Neuronal stem cell (in vitro differentiated cells): ENCODE results near the gene MRPL46.

Source experiments
- DNase-seq: peaks from one replicate; pipeline ENCODE4 v3.0.0-alpha.2; 2013; ENCODE audit warnings: low spot score
- H2AFZ ChIP-seq: one replicate; pipeline ENCODE4 v1.6.1; 2013; ENCODE audit warnings: mild to moderate bottlenecking, low read length, inconsistent platforms
- H2AK5ac ChIP-seq: 2 replicates; pipeline ENCODE4 v1.6.1; 2013; ENCODE audit warnings: low read depth, mild to moderate bottlenecking, inconsistent platforms, low read length, moderate library complexity, mixed read lengths
- H2BK120ac ChIP-seq: 2 replicates; pipeline ENCODE4 v1.6.1; 2013; ENCODE audit warnings: low read depth, mild to moderate bottlenecking, inconsistent platforms, low read length, moderate library complexity, mixed read lengths
- H2BK12ac ChIP-seq: one replicate; pipeline ENCODE4 v1.6.1; 2013; ENCODE audit warnings: low read length, inconsistent platforms
- H2BK15ac ChIP-seq: 2 replicates; pipeline ENCODE4 v1.6.1; 2013; ENCODE audit warnings: mild to moderate bottlenecking, low read length, inconsistent platforms, mixed read lengths
- H2BK5ac ChIP-seq: one replicate; pipeline ENCODE4 v1.6.1; 2013; ENCODE audit warnings: inconsistent platforms, mild to moderate bottlenecking, low read length, moderate library complexity
- H3K14ac ChIP-seq: one replicate; pipeline ENCODE4 v1.6.1; 2013; ENCODE audit warnings: low read length, inconsistent platforms
- H3K18ac ChIP-seq: 2 replicates; pipeline ENCODE4 v1.6.1; 2013; ENCODE audit warnings: low read length, inconsistent platforms
- H3K23ac ChIP-seq: 2 replicates; pipeline ENCODE4 v1.6.1; 2013; ENCODE audit warnings: low read depth, mild to moderate bottlenecking, mixed read lengths, low read length, inconsistent platforms; ENCODE audit not compliant: poor library complexity
- H3K27ac ChIP-seq: replicated peaks from 3 replicates; pipeline ENCODE4 v1.5.1; 2013; ENCODE audit warnings: low read length, inconsistent platforms
- H3K27me3 ChIP-seq, 3 experiments: 2 replicates each; pipeline ENCODE4 v1.6.1; 2013; ENCODE audit warnings: low read length in 3 of 3, mild to moderate bottlenecking in 2 of 3, inconsistent platforms in 1 of 3, low read depth in 1 of 3, mixed read lengths in 1 of 3, moderate library complexity in 1 of 3; ENCODE audit not compliant: control insufficient read depth in 3 of 3, insufficient read depth in 3 of 3
- H3K36me3 ChIP-seq, 2 donors: replicated peaks in 1 of 2; 2 replicates each; pipeline ENCODE4 v1.6.1; 2013; ENCODE audit warnings: low read length in 2 of 2; ENCODE audit not compliant: control insufficient read depth in 2 of 2, insufficient read depth in 2 of 2
- H3K4ac ChIP-seq: 2 replicates; pipeline ENCODE4 v1.6.1; 2013; ENCODE audit warnings: inconsistent platforms, mild to moderate bottlenecking, low read length, moderate library complexity
- H3K4me1 ChIP-seq, 2 donors: 1 replicate in 1 of 2; 2 replicates in 1 of 2; pipeline ENCODE4 v1.6.1; 2013; ENCODE audit warnings: low read length in 2 of 2, low read depth in 1 of 2; ENCODE audit not compliant: control insufficient read depth in 2 of 2, insufficient read depth in 1 of 2
- H3K4me2 ChIP-seq: one replicate; pipeline ENCODE4 v1.6.1; 2013; ENCODE audit warnings: mild to moderate bottlenecking, low read length, inconsistent platforms; ENCODE audit not compliant: insufficient read depth, poor library complexity, severe bottlenecking
- H3K4me3 ChIP-seq, 2 donors: 2 replicates each; pipeline ENCODE4 v1.5.1; 2013; ENCODE audit warnings: low read length in 2 of 2, mild to moderate bottlenecking in 2 of 2, inconsistent platforms in 1 of 2, moderate library complexity in 1 of 2
- H3K79me1 ChIP-seq: one replicate; pipeline ENCODE4 v1.6.1; 2013; ENCODE audit warnings: low read depth, mild to moderate bottlenecking, inconsistent platforms, low read length, moderate library complexity
- H3K9ac ChIP-seq: one replicate; pipeline ENCODE4 v1.6.1; 2013; ENCODE audit warnings: mild to moderate bottlenecking, low read depth, low read length, inconsistent platforms; ENCODE audit not compliant: poor library complexity
- H3K9me3 ChIP-seq, 2 donors: replicated peaks in 1 of 2; 2 replicates each; pipeline versions ENCODE3 to v1.6.1; 2013; ENCODE audit warnings: low read length in 2 of 2, mild to moderate bottlenecking in 2 of 2, inconsistent platforms in 1 of 2, low read depth in 1 of 2, mixed read lengths in 1 of 2, moderate library complexity in 1 of 2; ENCODE audit not compliant: control insufficient read depth in 2 of 2, insufficient read depth in 1 of 2
- H4K8ac ChIP-seq: one replicate; pipeline ENCODE4 v1.6.1; 2013; ENCODE audit warnings: low read depth, mild to moderate bottlenecking, inconsistent platforms, low read length, moderate library complexity
- H4K91ac ChIP-seq: one replicate; pipeline ENCODE4 v1.6.1; 2013; ENCODE audit warnings: low read length, low read depth, mild to moderate bottlenecking, inconsistent platforms; ENCODE audit not compliant: poor library complexity
- WGBS, 2 donors: extraction: QIAGEN DNeasy Blood & Tissue Kit; methylation state at CpG; one replicate each; pipeline ENCODE4 v1.1.7; 2013; ENCODE audit warnings: missing lambda C conversion rate in 2 of 2, mixed read lengths in 1 of 2; ENCODE audit not compliant: insufficient read length in 2 of 2, insufficient replicate concordance in 1 of 2; ENCODE audit errors: extremely low coverage in 2 of 2; 5-methylcytosine and 5-hydroxymethylcytosine counted together

MRPL46 gene

DNA sequence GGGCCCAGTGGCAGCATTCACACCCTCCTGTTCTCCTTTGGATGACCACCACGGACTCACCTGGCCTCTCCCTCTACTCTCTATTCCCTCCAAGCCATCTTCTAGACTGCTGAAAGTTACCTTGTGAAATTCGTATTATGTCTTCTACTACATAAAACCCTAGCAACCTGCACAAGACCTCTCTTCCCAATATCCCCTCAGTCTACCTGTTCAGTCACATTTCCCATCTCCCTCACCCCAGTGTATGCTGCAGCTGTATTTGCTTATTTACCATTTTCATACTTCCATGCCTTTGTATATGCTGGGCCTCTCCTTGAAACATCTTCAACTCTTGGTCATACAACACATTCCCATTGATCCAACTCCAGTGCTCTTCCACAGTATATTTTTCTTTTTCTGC lies 44.0 kb upstream of the MRPL46 start:
- Histone ChIP-seq H3K4ac (no peak overlapping the region), H3K27me3 (no peaks in the 10 kb centered on the region), H3K27ac (no peak overlapping the region), H2BK12ac (no peak overlapping the region), H2AK5ac (no peak overlapping the region), H3K18ac (no peak overlapping the region), H2BK15ac (no peak overlapping the region), H3K4me3 (no peak overlapping the region), H3K36me3 (peaks cover 9 to 90% of the 10 kb centered on the region in 2 donors), H2BK120ac (no peak overlapping the region), H3K14ac (no peak overlapping the region), H4K91ac (no peak overlapping the region), H4K8ac (no peak overlapping the region), H3K4me2 (no peak overlapping the region), H3K9me3 (no peaks in the 10 kb centered on the region), H3K79me1 (no peaks in the 10 kb centered on the region), H2AFZ (no peak overlapping the region), H3K23ac (no peak overlapping the region), H3K9ac (no peak overlapping the region), H3K4me1 (no peaks in the 10 kb centered on the region), H2BK5ac (no peak overlapping the region)
- no peak for DNase-seq
- WGBS, 2 donors, result no CpG with 5 or more reads among the region's 2 CpGs

DNA sequence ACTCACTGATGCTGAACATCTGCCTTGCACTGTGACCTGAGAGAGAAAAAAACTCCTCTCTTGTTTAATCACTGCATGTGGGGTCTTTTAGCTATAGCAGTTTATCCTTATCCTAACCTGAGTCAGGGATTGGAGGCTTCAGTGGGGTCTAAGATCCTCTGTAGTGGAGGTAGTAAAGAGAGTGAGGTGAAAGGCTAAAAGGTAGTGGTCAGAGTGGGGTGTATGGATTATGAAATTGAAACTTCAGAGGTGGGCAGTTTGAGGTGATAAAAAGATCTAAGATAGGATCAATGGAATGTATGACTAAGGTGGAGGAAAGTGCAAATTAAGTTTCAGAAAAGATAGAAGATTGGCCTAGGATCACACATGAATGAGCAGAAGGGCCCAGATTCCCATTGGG lies 42.8 kb upstream of the MRPL46 start:
- Histone ChIP-seq H3K36me3 (peaks cover 10 to 92% of the 10 kb centered on the region in 2 donors), H2BK5ac (no peak overlapping the region), H3K4me2 (no peak overlapping the region), H3K4me1 (no peaks in the 10 kb centered on the region), H4K8ac (no peak overlapping the region), H3K18ac (no peak overlapping the region), H3K79me1 (no peaks in the 10 kb centered on the region), H3K9me3 (no peaks in the 10 kb centered on the region), H2AFZ (no peak overlapping the region), H2BK15ac (no peak overlapping the region), H3K4me3 (no peak overlapping the region), H4K91ac (no peak overlapping the region), H3K9ac (no peak overlapping the region), H3K27ac (no peak overlapping the region), H3K14ac (no peak overlapping the region), H2BK12ac (no peak overlapping the region), H2AK5ac (no peak overlapping the region), H2BK120ac (no peak overlapping the region), H3K23ac (no peak overlapping the region), H3K27me3 (no peaks in the 10 kb centered on the region), H3K4ac (no peak overlapping the region)
- no peak for DNase-seq

DNA sequence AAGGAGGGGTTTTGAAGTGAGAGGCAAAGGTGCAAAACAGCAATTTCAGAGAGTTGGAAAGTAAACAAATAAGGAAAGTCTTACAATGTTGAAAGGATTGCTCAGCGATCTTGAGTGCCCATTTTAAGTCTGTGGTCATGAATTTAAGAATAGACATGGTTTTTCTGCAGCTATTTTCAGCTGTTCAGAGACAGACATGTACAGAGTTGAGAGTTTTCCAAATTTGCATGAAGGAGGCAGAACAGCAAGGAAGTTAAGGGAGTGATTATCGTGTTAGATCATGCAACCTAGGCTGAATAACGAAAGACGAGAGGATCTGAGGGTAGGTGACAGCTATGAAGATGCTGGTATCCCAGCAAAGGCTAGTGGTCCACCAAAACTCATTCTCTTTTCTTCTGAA lies 42.1 kb upstream of the MRPL46 start:
- Histone ChIP-seq H3K23ac (no peak overlapping the region), H3K27ac (no peak overlapping the region), H3K4me1 (no peaks in the 10 kb centered on the region), H2AFZ (no peak overlapping the region), H2BK5ac (no peak overlapping the region), H3K36me3 (peaks cover 10 to 92% of the 10 kb centered on the region in 2 donors), H2BK15ac (no peak overlapping the region), H3K9me3 (no peaks in the 10 kb centered on the region), H2BK12ac (no peak overlapping the region), H2AK5ac (no peak overlapping the region), H3K79me1 (no peaks in the 10 kb centered on the region), H3K9ac (no peak overlapping the region), H4K8ac (no peak overlapping the region), H4K91ac (no peak overlapping the region), H3K27me3 (no peaks in the 10 kb centered on the region), H3K4me2 (no peak overlapping the region), H3K14ac (no peak overlapping the region), H3K18ac (no peak overlapping the region), H3K4ac (no peak overlapping the region), H2BK120ac (no peak overlapping the region), H3K4me3 (no peak overlapping the region)
- no peak for DNase-seq
- no CpG with 5 or more reads among the region's 4 CpGs for WGBS, 2 donors

DNA sequence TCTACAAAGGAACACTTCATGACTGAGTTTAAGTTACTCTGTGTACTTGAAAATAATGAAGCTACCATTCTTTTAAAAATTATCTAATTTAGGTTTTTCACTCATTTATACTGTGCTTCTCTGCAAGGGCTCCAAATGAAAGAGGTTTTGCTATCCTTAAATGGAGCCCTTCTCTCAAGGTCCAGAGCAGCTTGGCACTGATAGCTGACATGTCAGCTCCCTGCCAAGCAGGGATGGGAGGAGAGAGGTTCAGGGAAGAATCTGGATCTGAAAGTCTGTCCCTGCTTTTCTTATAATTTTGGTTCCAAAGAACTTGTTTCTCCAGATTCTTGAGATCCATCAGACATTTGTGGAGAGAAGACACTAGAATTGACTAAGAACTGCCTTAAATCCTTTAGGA lies 39.4 kb upstream of the MRPL46 start:
- no peak overlapping the region for H2BK15ac ChIP-seq
- H2BK120ac ChIP-seq, result no peak overlapping the region
- H3K4me1 ChIP-seq, result no peaks in the 10 kb centered on the region
- H2BK5ac ChIP-seq, result no peak overlapping the region
- no peaks in the 10 kb centered on the region for H3K9me3 ChIP-seq
- H3K4ac ChIP-seq, result no peak overlapping the region
- no peak overlapping the region for H3K9ac ChIP-seq
- H3K23ac ChIP-seq, result no peak overlapping the region
- no peak overlapping the region for H3K4me3 ChIP-seq
- peaks cover 6 to 87% of the 10 kb centered on the region in 2 donors for H3K36me3 ChIP-seq
- DNase-seq, result no peak
- no peak overlapping the region for H2AK5ac ChIP-seq
- no peak overlapping the region for H3K27ac ChIP-seq
- H2BK12ac ChIP-seq, result no peak overlapping the region
- H3K4me2 ChIP-seq, result no peak overlapping the region
- H4K8ac ChIP-seq, result no peak overlapping the region
- no peak overlapping the region for H4K91ac ChIP-seq
- H3K27me3 ChIP-seq, result no peaks in the 10 kb centered on the region
- no peak overlapping the region for H2AFZ ChIP-seq
- H3K18ac ChIP-seq, result no peak overlapping the region
- no peaks in the 10 kb centered on the region for H3K79me1 ChIP-seq
- no peak overlapping the region for H3K14ac ChIP-seq
